WTC11 (cell line): ENCODE measurements around the gene ERC1. TPM values are rescaled to one million over a fixed set of nuclear protein-coding genes. Genes with fewer than 3 reads are reported as not detected.

ENCODE experiments used
- ATAC-seq: fragments of 200-7000 bp; cut with Tn5 transposase; 2 replicates; pipeline ENCODE4 v1.10.0; 2021; ENCODE audit warnings: mild to moderate bottlenecking, moderate library complexity
- CTCF ChIA-PET: fragments of 300-600 bp; sonication (Branson Sonifier 250); formaldehyde crosslinking; loops from one replicate; lab custom pipeline; 2021; ENCODE audit warnings: antibody characterized with exemption; lab: Charles Lee
- POLR2A ChIA-PET: fragments of 350-600 bp; sonication (Branson Sonifier 250); formaldehyde crosslinking; loops from one replicate; lab custom pipeline; 2021; ENCODE audit warnings: antibody characterized with exemption; lab: Charles Lee
- DNase-seq: peaks from one replicate; pipeline ENCODE4 v3.0.0; 2021; ENCODE audit warnings: low spot score
- H3K27ac Mint-ChIP-seq: 2 replicates; pipeline ENCODE4 v1.8.0; 2021; ENCODE audit warnings: mixed read lengths
- H3K27me3 Mint-ChIP-seq: 2 replicates; pipeline ENCODE4 v1.8.0; 2021; ENCODE audit warnings: low read depth, mild to moderate bottlenecking, moderate library complexity, mixed read lengths
- H3K36me3 Mint-ChIP-seq: 2 replicates; pipeline ENCODE4 v1.8.0; 2021; ENCODE audit warnings: mixed read lengths
- H3K4me1 Mint-ChIP-seq: 2 replicates; pipeline ENCODE4 v1.8.0; 2022; ENCODE audit warnings: mixed read lengths
- H3K4me3 Mint-ChIP-seq: 2 replicates; pipeline ENCODE4 v1.8.0; 2021; ENCODE audit warnings: mild to moderate bottlenecking, moderate library complexity, mixed read lengths
- H3K9me3 Mint-ChIP-seq: 2 replicates; pipeline ENCODE4 v1.8.0; 2021; ENCODE audit warnings: mixed read lengths
- AR ChIP-seq: fragments of 250-450 bp; sonication (Bioruptor Pico); IDR thresholded peaks from 2 replicates; pipeline ENCODE4 v1.9.0; 2021; ENCODE audit warnings: mild to moderate bottlenecking
- E2F1 ChIP-seq: sonication (generic); formaldehyde crosslinking; IDR thresholded peaks from 2 replicates; pipeline ENCODE4 v1.8.0; 2022; ENCODE audit warnings: mild to moderate bottlenecking, missing genetic modification reagents
- ELF4 ChIP-seq: sonication (generic); formaldehyde crosslinking; IDR thresholded peaks from 2 replicates; pipeline ENCODE4 v1.8.1; 2022; ENCODE audit warnings: low read depth, mild to moderate bottlenecking, moderate library complexity, missing genetic modification reagents
- ESRRA ChIP-seq: sonication (generic); formaldehyde crosslinking; IDR thresholded peaks from 2 replicates; pipeline ENCODE4 v1.8.1; 2022; ENCODE audit warnings: mild to moderate bottlenecking, missing genetic modification reagents, borderline replicate concordance
- FOXJ3 ChIP-seq: sonication (generic); formaldehyde crosslinking; IDR thresholded peaks from 2 replicates; pipeline ENCODE4 v1.9.0; 2021; ENCODE audit warnings: missing genetic modification reagents, mild to moderate bottlenecking, borderline replicate concordance
- FOXK1 ChIP-seq: sonication (generic); formaldehyde crosslinking; IDR thresholded peaks from 2 replicates; pipeline ENCODE4 v1.8.0; 2022; ENCODE audit warnings: mild to moderate bottlenecking, moderate library complexity, missing genetic modification reagents
- GTF2I ChIP-seq: fragments of 250-450 bp; sonication (Bioruptor Pico); conservative IDR thresholded peaks from 2 replicates; pipeline ENCODE4 v1.4.0; 2021; ENCODE audit warnings: mild to moderate bottlenecking
- PRDM15 ChIP-seq: sonication (generic); formaldehyde crosslinking; IDR thresholded peaks from 2 replicates; pipeline ENCODE4 v1.8.0; 2022; ENCODE audit warnings: missing genetic modification reagents
- PRRX2 ChIP-seq: fragments of 250-450 bp; sonication (Bioruptor Pico); IDR thresholded peaks from 2 replicates; pipeline ENCODE4 v1.8.0; 2021; ENCODE audit warnings: mild to moderate bottlenecking
- USF2 ChIP-seq: sonication (generic); formaldehyde crosslinking; IDR thresholded peaks from 2 replicates; pipeline ENCODE4 v1.8.1; 2023; ENCODE audit warnings: mild to moderate bottlenecking, missing genetic modification reagents, moderate library complexity
- ZBTB21 ChIP-seq: sonication (generic); formaldehyde crosslinking; IDR thresholded peaks from 2 replicates; pipeline ENCODE4 v1.8.1; 2023; ENCODE audit warnings: mild to moderate bottlenecking, missing genetic modification reagents, borderline replicate concordance
- ZNF263 ChIP-seq: sonication (generic); formaldehyde crosslinking; IDR thresholded peaks from 2 replicates; pipeline ENCODE4 v1.8.1; 2022; ENCODE audit warnings: low read depth, mild to moderate bottlenecking, moderate library complexity, missing genetic modification reagents
- ZNF281 ChIP-seq: sonication (generic); formaldehyde crosslinking; IDR thresholded peaks from 2 replicates; pipeline ENCODE4 v1.8.0; 2023; ENCODE audit warnings: mild to moderate bottlenecking, missing genetic modification reagents
- ZNF396 ChIP-seq: fragments of 250-450 bp; sonication (Bioruptor Pico); IDR thresholded peaks from 2 replicates; pipeline ENCODE4 v1.8.0; 2021; ENCODE audit warnings: mild to moderate bottlenecking, moderate library complexity, borderline replicate concordance
- ZNF423 ChIP-seq: fragments of 250-450 bp; sonication (Bioruptor Pico); IDR thresholded peaks from 2 replicates; pipeline ENCODE4 v2.1.2; 2022; ENCODE audit warnings: mild to moderate bottlenecking, moderate library complexity
- ZSCAN18 ChIP-seq: fragments of 250-450 bp; sonication (Bioruptor Pico); IDR thresholded peaks from 2 replicates; pipeline ENCODE4 v2.1.2; 2022; ENCODE audit warnings: mild to moderate bottlenecking, moderate library complexity
- total RNA-seq: library from RNA; stranded (reverse); gene quantifications from 3 replicates; pipeline ENCODE4 v1.2.3, GENCODE V29; 2021

The ERC1 gene
- total RNA-seq, 1 experiment from 2014 or later: 47.5 TPM

GRCh38 chr12:1436015-1436414 lies 445.0 kb downstream of the ERC1 start:
- Mint-ChIP-seq H3K27me3 (no peaks in the 10 kb centered on the region), H3K27ac (no peak overlapping the region), H3K36me3 (no peaks in the 10 kb centered on the region), H3K4me1 (no peaks in the 10 kb centered on the region), H3K4me3 (no peak overlapping the region), H3K9me3 (no peaks in the 10 kb centered on the region)
- ChIA-PET POLR2A (no interaction called here), CTCF (interaction anchor here (2.8 kb wide), 1 partner anchor 318 kb away, joined by 12 read pairs; no protein-coding TSS in a partner anchor)
- TF ChIP-seq USF2 (CRISPR knock-in tag): no peak
- no peak for TF ChIP-seq ZNF281 (CRISPR knock-in tag)
- TF ChIP-seq PRRX2: no peak
- no peak for TF ChIP-seq PRDM15
- no peak for DNase-seq
- ATAC-seq: no peak

GRCh38 chr12:1436981-1437380 lies 446.0 kb downstream of the ERC1 start:
- H3K4me1 Mint-ChIP-seq: no peaks in the 10 kb centered on the region
- ChIA-PET CTCF (no interaction called here), POLR2A (no interaction called here)
- no peak overlapping the region for H3K4me3 Mint-ChIP-seq
- no peaks in the 10 kb centered on the region for H3K27me3 Mint-ChIP-seq
- TF ChIP-seq ZNF423 (CRISPR knock-in tag) (no peak), ELF4 (CRISPR knock-in tag) (no peak), GTF2I (CRISPR knock-in tag) (no peak), ZSCAN18 (CRISPR knock-in tag) (no peak), FOXJ3 (CRISPR knock-in tag) (no peak), ZBTB21 (CRISPR knock-in tag) (no peak), E2F1 (no peak), FOXK1 (CRISPR knock-in tag) (no peak), ZNF263 (no peak), AR (no peak), ZNF396 (CRISPR knock-in tag) (no peak), ESRRA (CRISPR knock-in tag) (no peak), PRDM15 (no peak)
- H3K36me3 Mint-ChIP-seq: no peaks in the 10 kb centered on the region
- no peaks in the 10 kb centered on the region for H3K9me3 Mint-ChIP-seq
- ATAC-seq (no peak), DNase-seq (no peak)
- no peak overlapping the region for H3K27ac Mint-ChIP-seq
